DMS53 (cell line): Measurements from ENCODE around the gene STRA6.

Experiments
- DNase-seq: peaks from one replicate; lab custom pipeline; 2025; lab: John Stamatoyannopoulos, UW

The STRA6 gene

GRCh38 chr15:74207652-74208440, 5.3 kb upstream of the STRA6 start:
- no peak for DNase-seq

GRCh38 chr15:74206801-74207281, 4.3 kb upstream of the STRA6 start:
- DNase-seq, result no peak

- DNase-seq, result no peak
Measured at GRCh38 chr15:74205582-74205947, 3.0 kb upstream of the STRA6 start.

GRCh38 chr15:74203914-74204431, 1.4 kb upstream of the STRA6 start:
- DNase-seq, result no peak

GRCh38 chr15:74201710-74202420, 722 bp downstream of the STRA6 start:
- no peak for DNase-seq

- no peak for DNase-seq
Measured at GRCh38 chr15:74200871-74201419, 1.6 kb downstream of the STRA6 start.

- no peak for DNase-seq
Measured at GRCh38 chr15:74200412-74200815, 2.2 kb downstream of the STRA6 start.

GRCh38 chr15:74199297-74199652, 3.3 kb downstream of the STRA6 start:
- no peak for DNase-seq

GRCh38 chr15:74197176-74197965, 5.2 kb downstream of the STRA6 start:
- no peak for DNase-seq

- DNase-seq, result peak; percentile 33
Measured at GRCh38 chr15:74196175-74196574, 6.4 kb downstream of the STRA6 start.

GRCh38 chr15:74194572-74195559, 7.7 kb downstream of the STRA6 start:
- DNase-seq, result no peak

- DNase-seq, result no peak
Measured at GRCh38 chr15:74193905-74194304, 8.7 kb downstream of the STRA6 start.

- DNase-seq, result peak; percentile 61
Measured at GRCh38 chr15:74193299-74193718, 9.3 kb downstream of the STRA6 start.

GRCh38 chr15:74192751-74193150, 9.8 kb downstream of the STRA6 start:
- DNase-seq, result no peak

- DNase-seq, result no peak
Measured at GRCh38 chr15:74191798-74192197, 10.8 kb downstream of the STRA6 start.

- no peak for DNase-seq
Measured at GRCh38 chr15:74188216-74188615, 14.4 kb downstream of the STRA6 start.

- DNase-seq, result no peak
Measured at GRCh38 chr15:74185710-74186348, 16.8 kb downstream of the STRA6 start.

- no peak for DNase-seq
Measured at GRCh38 chr15:74184582-74185091, 17.9 kb downstream of the STRA6 start.

GRCh38 chr15:74182131-74182530, 20.5 kb downstream of the STRA6 start:
- no peak for DNase-seq
